Neural progenitor cell (in vitro differentiated cells): ENCODE measurements around the gene LRPAP1.
A peak's percentile ranks its signal among the peaks of the same experiment; 100 is the strongest.

Experiments used
- CTCF ChIP-seq: fragments of 200-600 bp; sonication (generic); IDR thresholded peaks from 2 replicates; pipeline ENCODE4 v1.5.1; 2017; ENCODE audit warnings: antibody characterized with exemption, mild to moderate bottlenecking
- EZH2 ChIP-seq: fragments of 200-600 bp; sonication (generic); IDR thresholded peaks from 2 replicates; pipeline ENCODE4 v1.6.1; 2017; ENCODE audit warnings: antibody characterized with exemption, mild to moderate bottlenecking, moderate library complexity
- EZH2phosphoT487 ChIP-seq: fragments of 200-600 bp; sonication (generic); IDR thresholded peaks from 2 replicates; pipeline ENCODE4 v1.6.1; 2017; ENCODE audit warnings: antibody characterized with exemption

GRCh38 chr4:3480528-3481112 lies 51.6 kb downstream of the LRPAP1 start:
- TF ChIP-seq CTCF (peak; percentile 100), EZH2 (peak; percentile 34), EZH2phosphoT487 (no peak)
